ENCODE data around the gene CYS1. TPM values are rescaled to one million over a fixed set of nuclear protein-coding genes. Genes with fewer than 3 reads are reported as not detected.

The CYS1 gene
- total and polyA plus RNA-seq, 2 of the 8 experiments (the other 6 are each of a cell fraction or from before 2014, with no cell fraction given): 0.09 to 0.13 TPM

GRCh38 chr2:10124538-10125045 lies 44.4 kb upstream of the CYS1 start (continued):
- TF ChIP-seq JUND (IDR thresholded peaks at IDR 0.05; ENCODE audit: low read length) (no peak), CTBP2 (IDR thresholded peaks at IDR 0.05; ENCODE audit: borderline replicate concordance, insufficient read depth, insufficient read length, low read length) (no peak), HDAC2 (IDR thresholded peaks at IDR 0.05; ENCODE audit: borderline replicate concordance in 1 of 2, low read depth in 2 of 2, low read length in 2 of 2) (no peak)

Measured in H1 (cell line).